ENCODE results near the gene NEU3. TPM values are rescaled to one million over a fixed set of nuclear protein-coding genes. Genes with fewer than 3 reads are reported as not detected.

The NEU3 gene
- total RNA-seq, 1 experiment from 2014 or later, result 29.0 TPM

DNA sequence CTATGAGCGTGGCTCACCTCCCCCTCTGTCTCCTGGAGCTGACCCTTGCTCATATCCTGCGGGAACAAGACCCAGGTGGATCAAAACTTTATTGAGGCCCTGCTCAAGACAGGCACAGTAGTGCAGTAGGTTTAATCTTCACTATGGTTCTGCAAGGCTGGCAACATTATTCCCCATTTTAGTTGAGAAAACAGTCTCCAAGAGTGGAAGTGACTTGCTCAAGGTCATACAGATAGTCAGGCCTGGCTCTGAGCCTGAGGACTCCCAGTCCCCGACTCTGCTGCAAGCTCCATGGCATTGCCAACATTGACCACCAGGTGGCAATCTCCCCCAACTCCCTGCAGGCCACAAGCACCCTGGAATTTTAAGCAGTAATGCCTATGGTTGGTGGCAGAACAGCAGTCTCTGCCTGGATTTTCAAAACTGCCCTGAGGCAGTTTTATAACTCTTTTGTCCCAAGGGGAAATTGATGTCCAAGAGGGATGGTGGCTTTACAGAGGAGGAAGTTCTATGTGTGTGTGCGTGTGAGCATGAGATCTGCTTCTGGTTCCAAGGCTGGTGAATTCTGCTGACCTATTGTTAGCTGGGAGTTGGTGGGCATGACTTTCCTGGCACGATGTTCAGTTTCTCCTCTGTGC lies 34.1 kb downstream of the NEU3 start:
- CTCF ChIA-PET, result interaction anchor here (0.6 to 2.5 kb wide), 13 partner anchors 8 to 229 kb away, joined by 3 to 41 read pairs (median 3); no protein-coding TSS in a partner anchor
- POLR2A ChIA-PET, result no interaction called here
- in situ Hi-C loops (cut with HindIII; ENCODE audit: low pct_unique_long_range_greater_than_20kb, low sequenced_read_pairs) (loop anchor here (25.0 kb wide), 2 partner anchors 89 to 214 kb away; partner anchors contain the start of gene TPBGL), intact Hi-C loops (cut with micrococcal nuclease; ENCODE audit: unreplicated experiment) (loop anchor here (1.0 to 5.0 kb wide), 2 partner anchors 119 to 225 kb away; no protein-coding TSS in a partner anchor)
- no peak overlapping the region for H3K4me3 ChIP-seq (ENCODE audit: low read depth in 2 of 2, low read length in 2 of 2)
- H3K36me3 ChIP-seq (ENCODE audit: control insufficient read depth, insufficient read depth, low read length), result no peaks in the 10 kb centered on the region
- DNase-seq (ENCODE audit: low read depth, low spot score), result peak; percentile 82
- TF ChIP-seq, protein P1, sequence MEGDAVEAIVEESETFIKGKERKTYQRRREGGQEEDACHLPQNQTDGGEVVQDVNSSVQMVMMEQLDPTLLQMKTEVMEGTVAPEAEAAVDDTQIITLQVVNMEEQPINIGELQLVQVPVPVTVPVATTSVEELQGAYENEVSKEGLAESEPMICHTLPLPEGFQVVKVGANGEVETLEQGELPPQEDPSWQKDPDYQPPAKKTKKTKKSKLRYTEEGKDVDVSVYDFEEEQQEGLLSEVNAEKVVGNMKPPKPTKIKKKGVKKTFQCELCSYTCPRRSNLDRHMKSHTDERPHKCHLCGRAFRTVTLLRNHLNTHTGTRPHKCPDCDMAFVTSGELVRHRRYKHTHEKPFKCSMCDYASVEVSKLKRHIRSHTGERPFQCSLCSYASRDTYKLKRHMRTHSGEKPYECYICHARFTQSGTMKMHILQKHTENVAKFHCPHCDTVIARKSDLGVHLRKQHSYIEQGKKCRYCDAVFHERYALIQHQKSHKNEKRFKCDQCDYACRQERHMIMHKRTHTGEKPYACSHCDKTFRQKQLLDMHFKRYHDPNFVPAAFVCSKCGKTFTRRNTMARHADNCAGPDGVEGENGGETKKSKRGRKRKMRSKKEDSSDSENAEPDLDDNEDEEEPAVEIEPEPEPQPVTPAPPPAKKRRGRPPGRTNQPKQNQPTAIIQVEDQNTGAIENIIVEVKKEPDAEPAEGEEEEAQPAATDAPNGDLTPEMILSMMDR (IDR thresholded peaks at IDR 0.05), result peak; percentile 99
- TF ChIP-seq SIN3A (IDR thresholded peaks at IDR 0.05; ENCODE audit: borderline replicate concordance, insufficient read depth, low read depth, low read length) (no peak), TCF7L2 (IDR thresholded peaks at IDR 0.05; ENCODE audit: low read depth, low read length) (no peak)
- no peak overlapping the region for H3K27ac ChIP-seq (ENCODE audit: low read length)
- H3K4me1 ChIP-seq (ENCODE audit: control insufficient read depth, insufficient read depth, low read length), result no peaks in the 10 kb centered on the region
- no peaks in the 10 kb centered on the region for H3K9me3 ChIP-seq (ENCODE audit: control insufficient read depth, insufficient read depth, low read depth, low read length)
- no peaks in the 10 kb centered on the region for H3K27me3 ChIP-seq (ENCODE audit: control insufficient read depth, insufficient read depth, low read length)
- no TSS peak for BruUV-seq (replicated peaks)
- peak; percentile 96 for ATAC-seq

DNA sequence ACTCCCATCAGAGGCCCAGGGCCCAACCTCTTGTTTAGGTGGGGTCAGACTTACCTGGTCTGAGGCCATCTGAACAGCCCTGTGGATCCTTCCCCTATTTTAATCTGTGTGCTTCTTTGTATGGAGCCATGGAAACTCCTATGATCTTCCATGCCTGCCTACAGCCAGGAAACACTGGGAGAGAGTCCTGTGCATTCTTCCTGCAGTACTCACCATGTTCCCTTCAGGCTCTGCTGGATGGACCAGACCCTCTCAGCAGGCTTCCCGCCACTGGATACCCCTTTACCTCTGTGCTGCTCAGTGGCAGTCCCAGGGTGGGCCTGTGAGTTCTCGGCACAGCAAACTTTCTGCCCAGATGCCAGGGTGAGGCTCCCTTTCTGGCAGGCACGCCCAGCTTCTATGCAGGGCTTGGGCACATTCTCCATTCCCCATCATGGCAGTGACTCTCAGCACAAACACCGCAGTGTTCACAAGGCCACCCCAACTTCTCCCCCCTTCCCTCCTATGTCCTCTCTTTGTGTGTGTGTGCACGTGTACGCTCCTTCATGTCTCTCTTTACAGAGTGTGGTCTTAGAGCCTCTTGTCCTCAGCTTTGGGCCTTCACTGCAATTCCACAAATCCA lies 34.8 kb downstream of the NEU3 start:
- H3K4me1 ChIP-seq (ENCODE audit: control insufficient read depth, insufficient read depth, low read length), result no peaks in the 10 kb centered on the region
- BruUV-seq (replicated peaks), result no TSS peak
- no peaks in the 10 kb centered on the region for H3K36me3 ChIP-seq (ENCODE audit: control insufficient read depth, insufficient read depth, low read length)
- H3K9me3 ChIP-seq (ENCODE audit: control insufficient read depth, insufficient read depth, low read depth, low read length), result no peaks in the 10 kb centered on the region
- DNase-seq (ENCODE audit: low read depth, low spot score) (no peak), ATAC-seq (peak; percentile 40)
- intact Hi-C loops (cut with micrococcal nuclease; ENCODE audit: unreplicated experiment), result loop anchor here (1.0 to 5.0 kb wide), 2 partner anchors 119 to 225 kb away; no protein-coding TSS in a partner anchor
- POLR2A ChIA-PET, result no interaction called here
- no peak overlapping the region for H3K27ac ChIP-seq (ENCODE audit: low read length)
- TF ChIP-seq TCF7L2 (IDR thresholded peaks at IDR 0.05; ENCODE audit: low read depth, low read length) (no peak), POLR2AphosphoS5 (IDR thresholded peaks at IDR 0.05; ENCODE audit: low read depth, low read length) (no peak), SIN3A (IDR thresholded peaks at IDR 0.05; ENCODE audit: borderline replicate concordance, insufficient read depth, low read depth, low read length) (no peak)
- TF ChIP-seq, protein P1 (IDR thresholded peaks at IDR 0.05), result no peak
- TF ChIP-seq, protein P2, sequence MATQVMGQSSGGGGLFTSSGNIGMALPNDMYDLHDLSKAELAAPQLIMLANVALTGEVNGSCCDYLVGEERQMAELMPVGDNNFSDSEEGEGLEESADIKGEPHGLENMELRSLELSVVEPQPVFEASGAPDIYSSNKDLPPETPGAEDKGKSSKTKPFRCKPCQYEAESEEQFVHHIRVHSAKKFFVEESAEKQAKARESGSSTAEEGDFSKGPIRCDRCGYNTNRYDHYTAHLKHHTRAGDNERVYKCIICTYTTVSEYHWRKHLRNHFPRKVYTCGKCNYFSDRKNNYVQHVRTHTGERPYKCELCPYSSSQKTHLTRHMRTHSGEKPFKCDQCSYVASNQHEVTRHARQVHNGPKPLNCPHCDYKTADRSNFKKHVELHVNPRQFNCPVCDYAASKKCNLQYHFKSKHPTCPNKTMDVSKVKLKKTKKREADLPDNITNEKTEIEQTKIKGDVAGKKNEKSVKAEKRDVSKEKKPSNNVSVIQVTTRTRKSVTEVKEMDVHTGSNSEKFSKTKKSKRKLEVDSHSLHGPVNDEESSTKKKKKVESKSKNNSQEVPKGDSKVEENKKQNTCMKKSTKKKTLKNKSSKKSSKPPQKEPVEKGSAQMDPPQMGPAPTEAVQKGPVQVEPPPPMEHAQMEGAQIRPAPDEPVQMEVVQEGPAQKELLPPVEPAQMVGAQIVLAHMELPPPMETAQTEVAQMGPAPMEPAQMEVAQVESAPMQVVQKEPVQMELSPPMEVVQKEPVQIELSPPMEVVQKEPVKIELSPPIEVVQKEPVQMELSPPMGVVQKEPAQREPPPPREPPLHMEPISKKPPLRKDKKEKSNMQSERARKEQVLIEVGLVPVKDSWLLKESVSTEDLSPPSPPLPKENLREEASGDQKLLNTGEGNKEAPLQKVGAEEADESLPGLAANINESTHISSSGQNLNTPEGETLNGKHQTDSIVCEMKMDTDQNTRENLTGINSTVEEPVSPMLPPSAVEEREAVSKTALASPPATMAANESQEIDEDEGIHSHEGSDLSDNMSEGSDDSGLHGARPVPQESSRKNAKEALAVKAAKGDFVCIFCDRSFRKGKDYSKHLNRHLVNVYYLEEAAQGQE (IDR thresholded peaks at IDR 0.05; ENCODE audit: insufficient read depth in 1 of 2, low read depth in 2 of 2, low read length in 1 of 2), result no peak
- in situ Hi-C loops (cut with HindIII; ENCODE audit: low pct_unique_long_range_greater_than_20kb, low sequenced_read_pairs), result loop anchor here (25.0 kb wide), 2 partner anchors 89 to 214 kb away; partner anchors contain the start of gene TPBGL
- no peaks in the 10 kb centered on the region for H3K27me3 ChIP-seq (ENCODE audit: control insufficient read depth, insufficient read depth, low read length)
- no peak overlapping the region for H3K4me3 ChIP-seq (ENCODE audit: low read depth in 2 of 2, low read length in 2 of 2)
- CTCF ChIA-PET, result interaction anchor here (0.6 to 2.5 kb wide), 8 partner anchors 13 to 225 kb away, joined by 3 to 41 read pairs (median 9); no protein-coding TSS in a partner anchor

Data from Panc1 (cell line).